Natural killer cell (primary cell): Measurements from ENCODE around the gene FADD. TPM values are rescaled to one million over a fixed set of nuclear protein-coding genes. Genes with fewer than 3 reads are reported as not detected.

Source experiments
- ATAC-seq, 3 donors: fragments of 150-1000 bp in 2 of 3; fragments of 200-7000 bp in 1 of 3; cut with Tn5 transposase; 1 replicate in 1 of 3; 2 replicates in 2 of 3; pipeline ENCODE4 v1.10.0; 2021; ENCODE audit warnings: mild to moderate bottlenecking in 2 of 3, moderate library complexity in 2 of 3
- DNase-seq, 2 donors: peaks; one replicate each; pipeline versions ENCODE4 v3.0.0 to v3.0.0-alpha.2; 2013 to 2021; ENCODE audit warnings: mixed read lengths in 1 of 2
- H3K27ac ChIP-seq: one replicate; pipeline ENCODE4 v1.5.1; 2013; ENCODE audit warnings: mild to moderate bottlenecking, low read length
- H3K27me3 ChIP-seq: one replicate; pipeline ENCODE4 v1.6.1; 2013; ENCODE audit warnings: low read length; ENCODE audit not compliant: control insufficient read depth, insufficient read depth
- H3K36me3 ChIP-seq: one replicate; pipeline ENCODE4 v1.6.1; 2013; ENCODE audit warnings: low read length; ENCODE audit not compliant: control insufficient read depth, insufficient read depth
- H3K4me1 ChIP-seq: one replicate; pipeline ENCODE4 v1.6.1; 2013; ENCODE audit warnings: low read length; ENCODE audit not compliant: control insufficient read depth, insufficient read depth
- H3K4me3 ChIP-seq: one replicate; pipeline ENCODE4 v1.5.1; 2013; ENCODE audit warnings: low read length
- H3K9me3 ChIP-seq: one replicate; pipeline ENCODE4 v1.6.1; 2013; ENCODE audit warnings: low read length; ENCODE audit not compliant: control insufficient read depth, insufficient read depth
- H3K27ac Mint-ChIP-seq, 2 donors: one replicate each; pipeline ENCODE4 v1.8.0; 2022; ENCODE audit warnings: mild to moderate bottlenecking in 2 of 2, mixed read lengths in 2 of 2, moderate library complexity in 1 of 2
- H3K27me3 Mint-ChIP-seq, 2 donors: one replicate each; pipeline ENCODE4 v1.8.0; 2022; ENCODE audit warnings: low read depth in 2 of 2, mixed read lengths in 2 of 2
- H3K36me3 Mint-ChIP-seq: one replicate; pipeline ENCODE4 v1.8.0; 2022; ENCODE audit warnings: mixed read lengths
- H3K4me1 Mint-ChIP-seq, 2 donors: one replicate each; pipeline ENCODE4 v1.8.0; 2022; ENCODE audit warnings: mixed read lengths in 2 of 2
- H3K4me3 Mint-ChIP-seq: one replicate; pipeline ENCODE4 v1.8.0; 2022; ENCODE audit warnings: mild to moderate bottlenecking, moderate library complexity, mixed read lengths
- H3K9me3 Mint-ChIP-seq, 2 donors: one replicate each; pipeline ENCODE4 v1.8.0; 2022; ENCODE audit warnings: mixed read lengths in 2 of 2
- WGBS: methylation state at CpG from one replicate; pipeline ENCODE4 v1.1.7; 2013; ENCODE audit warnings: missing lambda C conversion rate; ENCODE audit not compliant: insufficient coverage; 5-methylcytosine and 5-hydroxymethylcytosine counted together
- intact Hi-C: fragments of 100-400 bp; cut with micrococcal nuclease; formaldehyde crosslinking; loops from one replicate; pipeline ENCODE4 v1.14.2; 2022
- total RNA-seq, 4 donors: library from RNA; stranded (reverse); fragments of 120-200 nt in 1 of 4; gene quantifications; one replicate each; pipeline versions ENCODE4 v1.2.3 to v1.2.4, GENCODE V29; 2013 to 2022
- TF ChIP-seq, protein P1 (sequence below): fragments of 200-600 bp; IDR thresholded peaks from one replicate; pipeline ENCODE4 v1.8.0; 2022; ENCODE audit warnings: antibody characterized with exemption

The FADD gene
- total RNA-seq, 3 donors from 2014 or later (not counting 1 experiment from before 2014, with no cell fraction given) = 7.8 to 9.2 (median 9.0) TPM

DNA sequence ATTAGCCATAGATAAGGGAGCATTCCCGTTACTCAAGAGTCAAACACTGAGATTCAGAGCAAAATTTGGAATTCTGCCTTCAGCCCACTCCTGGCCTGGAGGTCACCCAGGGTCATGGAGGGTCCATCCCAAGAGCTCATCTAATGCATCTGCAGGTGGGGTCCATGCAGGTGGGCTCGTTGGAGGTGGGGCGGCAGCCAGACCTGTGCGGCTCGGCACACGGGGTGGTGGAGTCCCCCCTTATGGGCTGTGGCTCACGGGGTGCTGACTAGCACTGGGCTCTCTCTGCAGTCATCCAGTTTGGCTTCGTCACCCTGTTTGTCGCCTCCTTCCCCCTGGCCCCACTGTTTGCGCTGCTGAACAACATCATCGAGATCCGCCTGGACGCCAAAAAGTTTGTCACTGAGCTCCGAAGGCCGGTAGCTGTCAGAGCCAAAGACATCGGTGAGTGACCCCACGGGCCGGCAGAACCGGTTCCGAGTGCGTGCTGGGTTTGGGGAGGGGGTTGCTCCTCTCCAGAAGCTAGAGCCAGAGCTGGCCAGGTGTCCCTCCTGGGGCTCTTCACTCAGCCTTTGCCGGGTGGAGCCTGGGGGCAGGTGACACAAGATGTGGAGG, 32.4 kb upstream of the FADD start:
- no peak for DNase-seq
- Histone ChIP-seq H3K27ac (no peak overlapping the region), H3K4me1 (no peaks in the 10 kb centered on the region), H3K27me3 (no peaks in the 10 kb centered on the region), H3K9me3 (no peaks in the 10 kb centered on the region), H3K4me3 (no peak overlapping the region), H3K36me3 (no peaks in the 10 kb centered on the region)
- Mint-ChIP-seq H3K4me3 (no peak overlapping the region), H3K4me1 (no peaks in the 10 kb centered on the region), H3K9me3 (no peaks in the 10 kb centered on the region), H3K36me3 (no peaks in the 10 kb centered on the region), H3K27me3 (peaks cover 0 to 8% of the 10 kb centered on the region in 2 donors), H3K27ac (no peak overlapping the region)
- 90% methylated on average over 22 of the region's 22 CpGs for WGBS
- no peak for ATAC-seq
- TF ChIP-seq, protein P1, sequence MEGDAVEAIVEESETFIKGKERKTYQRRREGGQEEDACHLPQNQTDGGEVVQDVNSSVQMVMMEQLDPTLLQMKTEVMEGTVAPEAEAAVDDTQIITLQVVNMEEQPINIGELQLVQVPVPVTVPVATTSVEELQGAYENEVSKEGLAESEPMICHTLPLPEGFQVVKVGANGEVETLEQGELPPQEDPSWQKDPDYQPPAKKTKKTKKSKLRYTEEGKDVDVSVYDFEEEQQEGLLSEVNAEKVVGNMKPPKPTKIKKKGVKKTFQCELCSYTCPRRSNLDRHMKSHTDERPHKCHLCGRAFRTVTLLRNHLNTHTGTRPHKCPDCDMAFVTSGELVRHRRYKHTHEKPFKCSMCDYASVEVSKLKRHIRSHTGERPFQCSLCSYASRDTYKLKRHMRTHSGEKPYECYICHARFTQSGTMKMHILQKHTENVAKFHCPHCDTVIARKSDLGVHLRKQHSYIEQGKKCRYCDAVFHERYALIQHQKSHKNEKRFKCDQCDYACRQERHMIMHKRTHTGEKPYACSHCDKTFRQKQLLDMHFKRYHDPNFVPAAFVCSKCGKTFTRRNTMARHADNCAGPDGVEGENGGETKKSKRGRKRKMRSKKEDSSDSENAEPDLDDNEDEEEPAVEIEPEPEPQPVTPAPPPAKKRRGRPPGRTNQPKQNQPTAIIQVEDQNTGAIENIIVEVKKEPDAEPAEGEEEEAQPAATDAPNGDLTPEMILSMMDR = no peak
- intact Hi-C loops = no loop called here

DNA sequence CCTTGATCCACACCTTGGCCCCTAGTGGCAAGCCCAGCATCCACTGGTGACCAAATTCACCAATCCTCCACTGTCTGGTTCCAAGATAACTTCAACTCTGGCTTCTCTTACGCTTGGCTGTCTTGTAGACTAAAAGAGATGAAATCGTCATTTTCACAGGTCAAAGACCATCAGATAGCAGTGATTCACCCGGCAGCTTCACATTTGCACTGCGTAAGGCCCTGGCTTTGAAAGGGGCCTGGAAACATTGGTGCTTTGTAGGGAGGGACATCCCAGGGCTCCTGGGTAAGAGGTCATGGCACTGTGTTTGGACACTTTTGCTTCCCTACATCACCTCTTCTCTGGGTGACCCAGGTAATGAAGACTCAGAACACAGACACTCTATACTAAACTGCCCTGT, 30.1 kb upstream of the FADD start:
- H3K9me3 ChIP-seq = no peaks in the 10 kb centered on the region
- TF ChIP-seq, protein P1 = no peak
- Mint-ChIP-seq H3K27me3 (peaks cover 0 to 5% of the 10 kb centered on the region in 2 donors), H3K27ac (no peak overlapping the region), H3K4me1 (no peaks in the 10 kb centered on the region), H3K4me3 (no peak overlapping the region), H3K9me3 (no peaks in the 10 kb centered on the region), H3K36me3 (no peaks in the 10 kb centered on the region)
- intact Hi-C loops = no loop called here
- H3K36me3 ChIP-seq = no peaks in the 10 kb centered on the region
- WGBS = 97% methylated on average over 4 of the region's 4 CpGs
- no peak overlapping the region for H3K27ac ChIP-seq
- ATAC-seq = no peak
- H3K27me3 ChIP-seq = no peaks in the 10 kb centered on the region
- DNase-seq = no peak
- no peaks in the 10 kb centered on the region for H3K4me1 ChIP-seq
- no peak overlapping the region for H3K4me3 ChIP-seq

DNA sequence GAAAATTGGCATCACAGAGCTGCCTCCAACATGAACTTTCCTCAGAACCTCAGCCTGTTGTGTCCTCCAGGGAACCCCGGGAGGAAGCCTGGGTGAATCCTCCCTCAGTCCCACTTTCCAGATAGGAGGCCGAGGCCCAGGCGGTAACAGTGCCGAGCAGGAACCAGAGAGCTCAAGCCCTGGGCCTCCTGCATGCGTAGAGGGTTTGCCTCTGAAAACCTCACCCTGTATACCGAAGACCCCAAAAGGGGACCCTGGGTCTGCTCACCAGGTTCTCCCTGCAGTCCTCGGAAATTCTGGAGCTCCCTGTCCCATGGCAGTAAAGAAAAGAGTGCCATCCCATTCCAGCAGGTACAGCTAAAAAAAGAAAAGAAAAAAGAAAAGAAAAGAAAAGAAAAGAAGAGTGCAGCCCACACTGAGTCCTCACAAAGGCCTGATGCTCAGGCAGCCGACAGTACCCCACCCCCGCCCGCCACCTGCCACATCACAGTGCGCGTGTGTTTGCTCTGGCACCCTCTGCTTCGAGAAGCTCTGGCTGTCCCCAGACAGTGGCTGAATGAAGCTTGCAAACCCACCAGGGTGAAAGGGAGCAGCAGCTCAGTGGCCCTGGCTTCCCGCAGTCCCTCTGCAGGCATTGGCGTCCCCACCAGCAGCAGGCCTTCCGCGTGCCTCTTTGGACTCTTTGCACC, 28.4 kb upstream of the FADD start:
- DNase-seq (no peak), ATAC-seq (no peak)
- Mint-ChIP-seq H3K27ac (no peak overlapping the region), H3K27me3 (no peaks in the 10 kb centered on the region), H3K4me1 (no peaks in the 10 kb centered on the region), H3K36me3 (no peaks in the 10 kb centered on the region), H3K9me3 (no peaks in the 10 kb centered on the region), H3K4me3 (no peak overlapping the region)
- TF ChIP-seq, protein P1 = no peak
- no peaks in the 10 kb centered on the region for H3K36me3 ChIP-seq
- no peaks in the 10 kb centered on the region for H3K27me3 ChIP-seq
- 87% methylated on average over 17 of the region's 17 CpGs for WGBS
- H3K4me1 ChIP-seq = no peaks in the 10 kb centered on the region
- no peaks in the 10 kb centered on the region for H3K9me3 ChIP-seq
- no peak overlapping the region for H3K4me3 ChIP-seq
- H3K27ac ChIP-seq = no peak overlapping the region
- intact Hi-C loops = no loop called here
